GM12878 (cell line): ENCODE results near the gene PCCA. TPM values are rescaled to one million over a fixed set of nuclear protein-coding genes. Genes with fewer than 3 reads are reported as not detected.

Source experiments
- ATAC-seq: fragments of 200-7000 bp; cut with Tn5 transposase; 3 replicates; pipeline ENCODE4 v1.9.1; 2020; ENCODE audit warnings: mild to moderate bottlenecking, moderate library complexity
- BruUV-seq: library from RNA; stranded (reverse); fragments of 400-500 nt; replicated peaks from 2 replicates; lab custom pipeline; 2021; lab: Mats Ljungman, UMichigan
- CTCF ChIA-PET: fragments of 300-600 bp; sonication (Branson Sonifier 250); formaldehyde crosslinking; extraction: SDS; loops from one replicate; lab custom pipeline; 2021; ENCODE audit warnings: inconsistent platforms; lab: Yijun Ruan, JAX
- POLR2A ChIA-PET: fragments of 350-600 bp; formaldehyde crosslinking; extraction: SDS; loops from one replicate; lab custom pipeline; 2021; ENCODE audit warnings: inconsistent platforms; lab: Charles Lee
- RAD21 ChIA-PET: fragments of 300-600 bp; sonication (Branson Sonifier 250); formaldehyde crosslinking; loops from one replicate; lab custom pipeline; 2023; ENCODE audit warnings: antibody characterized with exemption; ENCODE audit not compliant: unreplicated experiment; lab: Charles Lee
- SMC1A ChIA-PET: fragments of 300-600 bp; sonication (Branson Sonifier 250); formaldehyde crosslinking; loops from one replicate; lab custom pipeline; 2023; ENCODE audit not compliant: unreplicated experiment, uncharacterized antibody; lab: Charles Lee
- DNase-seq: peaks from one replicate; pipeline ENCODE4 v3.0.0-alpha.2; 2011; ENCODE audit warnings: low read depth, low spot score
- FAIRE-seq: peaks from 3 replicates; lab custom pipeline; 2011; peaks lifted over from hg19 to GRCh38; lab: Jason Lieb, UNC
- H2AFZ ChIP-seq: 2 replicates; pipeline ENCODE4 v1.6.0; 2011; ENCODE audit warnings: low read depth, low read length, control low read depth; ENCODE audit not compliant: control insufficient read depth
- H3K27ac ChIP-seq: 2 replicates; pipeline ENCODE4 v1.5.1; 2011; ENCODE audit warnings: control low read depth; ENCODE audit not compliant: control insufficient read depth, insufficient read depth
- H3K27me3 ChIP-seq, 2 experiments: replicated peaks in 1 of 2; 2 replicates each; pipeline versions ENCODE4 v1.6.0 to v1.6.1; 2011; ENCODE audit warnings: low read length in 1 of 2; ENCODE audit not compliant: control insufficient read depth in 2 of 2, insufficient read depth in 2 of 2
- H3K36me3 ChIP-seq, 2 experiments: 2 replicates each; pipeline ENCODE4 v1.5.1; 2011; ENCODE audit warnings: low read length in 1 of 2; ENCODE audit not compliant: control insufficient read depth in 2 of 2, insufficient read depth in 2 of 2
- H3K4me1 ChIP-seq: 2 replicates; pipeline ENCODE4 v1.6.1; 2011; ENCODE audit warnings: mild to moderate bottlenecking, low read length, moderate library complexity, mixed read lengths; ENCODE audit not compliant: control insufficient read depth, insufficient read depth
- H3K4me2 ChIP-seq: 2 replicates; pipeline ENCODE4 v1.6.0; 2011; ENCODE audit warnings: control low read depth; ENCODE audit not compliant: control insufficient read depth, insufficient read depth
- H3K4me3 ChIP-seq: fragments of 200-600 bp; sonication (generic); 2 replicates; pipeline ENCODE4 v1.5.1; 2016
- H3K79me2 ChIP-seq: 2 replicates; pipeline ENCODE4 v1.6.0; 2011; ENCODE audit warnings: low read length; ENCODE audit not compliant: control insufficient read depth, insufficient read depth
- H3K9ac ChIP-seq: 2 replicates; pipeline ENCODE4 v1.8.0; 2011; ENCODE audit warnings: low read length, control low read depth, mixed read lengths; ENCODE audit not compliant: control insufficient read depth, insufficient read depth
- H3K9me3 ChIP-seq: replicated peaks from 3 replicates; pipeline ENCODE4 v1.5.1; 2011; ENCODE audit warnings: mild to moderate bottlenecking, low read length; ENCODE audit not compliant: control insufficient read depth, insufficient read depth
- H4K20me1 ChIP-seq: 2 replicates; pipeline ENCODE4 v1.6.0; 2011; ENCODE audit not compliant: control insufficient read depth, insufficient read depth
- ATF3 ChIP-seq: IDR thresholded peaks from 2 replicates; pipeline ENCODE4 v1.6.1; 2011; ENCODE audit warnings: low read depth, mild to moderate bottlenecking, low read length, moderate library complexity, borderline replicate concordance; ENCODE audit errors: extremely low read depth
- BACH1 ChIP-seq: fragments of 450-650 bp; IDR thresholded peaks from 2 replicates; pipeline ENCODE4 v1.6.1; 2017; ENCODE audit warnings: mild to moderate bottlenecking, borderline replicate concordance
- BCLAF1 ChIP-seq: fragments of 450-650 bp; IDR thresholded peaks from 2 replicates; pipeline ENCODE4 v1.6.1; 2017; ENCODE audit warnings: antibody characterized with exemption, mild to moderate bottlenecking, moderate library complexity
- BMI1 ChIP-seq: fragments of 450-650 bp; IDR thresholded peaks from 2 replicates; pipeline ENCODE4 v1.6.1; 2016; ENCODE audit warnings: mild to moderate bottlenecking, moderate library complexity, borderline replicate concordance
- CREB1 ChIP-seq: IDR thresholded peaks from 2 replicates; pipeline ENCODE4 v1.6.1; 2012; ENCODE audit warnings: low read depth, mild to moderate bottlenecking, inconsistent platforms
- ETV6 ChIP-seq, 2 experiments: fragments of 450-650 bp in 1 of 2; IDR thresholded peaks in 1 of 2; conservative IDR thresholded peaks in 1 of 2; 2 replicates each; pipeline ENCODE4 v1.6.1; 2014; ENCODE audit warnings: antibody characterized with exemption in 1 of 2, borderline replicate concordance in 1 of 2, low read depth in 1 of 2, mild to moderate bottlenecking in 1 of 2, moderate library complexity in 1 of 2
- FOS ChIP-seq: IDR thresholded peaks from 3 replicates; pipeline ENCODE4 v1.6.1; 2011; ENCODE audit warnings: borderline replicate concordance; ENCODE audit not compliant: insufficient read length; ENCODE audit errors: extremely low read depth
- GATAD2B ChIP-seq: fragments of 450-650 bp; conservative IDR thresholded peaks from 2 replicates; pipeline ENCODE4 v1.6.1; 2017; ENCODE audit warnings: low read depth, mild to moderate bottlenecking, moderate library complexity
- JUND ChIP-seq: IDR thresholded peaks from 2 replicates; pipeline ENCODE4 v1.6.1; 2012; ENCODE audit warnings: low read depth, mild to moderate bottlenecking, low read length, improper control_type of control experiment, moderate library complexity
- MYB ChIP-seq: fragments of 150-350 bp; IDR thresholded peaks from 2 replicates; pipeline ENCODE4 v1.6.1; 2014; ENCODE audit warnings: mild to moderate bottlenecking, low read depth, low read length, borderline replicate concordance
- NR2C2 ChIP-seq: IDR thresholded peaks from 2 replicates; pipeline ENCODE4 v1.6.1; 2011; ENCODE audit warnings: borderline replicate concordance, low read depth; ENCODE audit not compliant: control insufficient read depth, insufficient read length
- REST ChIP-seq: IDR thresholded peaks from 2 replicates; pipeline ENCODE4 v1.6.1; 2012; ENCODE audit warnings: mild to moderate bottlenecking, low read depth, low read length
- SP1 ChIP-seq: IDR thresholded peaks from one replicate; pipeline ENCODE4 v1.6.1; 2011; ENCODE audit warnings: low read depth, low read length
- STAT1 ChIP-seq: fragments of 450-650 bp; conservative IDR thresholded peaks from 2 replicates; pipeline ENCODE4 v1.6.1; 2014; ENCODE audit warnings: antibody characterized with exemption, mild to moderate bottlenecking
- SUZ12 ChIP-seq: fragments of 200-600 bp; sonication (generic); IDR thresholded peaks from one replicate; pipeline ENCODE4 v1.6.1; 2018; ENCODE audit warnings: antibody characterized with exemption, mild to moderate bottlenecking; ENCODE audit not compliant: unreplicated experiment
- WGBS: methylation state at CpG from one replicate; pipeline ENCODE4 v1.1.6; 2016; ENCODE audit warnings: low lambda C conversion rate; ENCODE audit not compliant: insufficient replicate concordance, insufficient coverage; ENCODE audit errors: missing lambda C conversion rate; 5-methylcytosine and 5-hydroxymethylcytosine counted together
- in situ Hi-C: fragments of 300-500 bp; cut with MboI; formaldehyde crosslinking; loops from 9 replicates; pipeline ENCODE4 v1.14.3; 2018; ENCODE audit warnings: mixed read lengths
- intact Hi-C: fragments of 100-400 bp; cut with micrococcal nuclease; formaldehyde crosslinking; loops from one replicate; pipeline ENCODE4 v1.14.2; 2022; ENCODE audit not compliant: unreplicated experiment
- polyA plus RNA-seq, 11 experiments: library from polyadenylated mRNA; depleted of rRNA in 4 of 11; unstranded in 6 of 11; stranded (reverse) in 5 of 11; fragments of >200 nt; fragmentation: Nextera tagmentation in 4 of 11; fragmentation: Illumina TruSeq in 1 of 11; extraction: Ambion mirVana in 4 of 11; extraction: Trizol in 1 of 11; gene quantifications; 1 replicate in 1 of 11; 2 replicates in 10 of 11; pipeline versions ENCODE4 v1.2.1 to v1.2.3, GENCODE V29; 2011 to 2016; ENCODE audit warnings: inconsistent platforms in 2 of 11, missing spikeins in 2 of 11, low read depth in 1 of 11
- total RNA-seq, 4 experiments: library from RNA; depleted of rRNA in 3 of 4; stranded (reverse); fragments of >200 nt in 3 of 4; fragmentation: Illumina TruSeq in 1 of 4; extraction: Trizol in 1 of 4; gene quantifications; 2 replicates each; pipeline versions ENCODE4 v1.2.1 to v1.2.3, GENCODE V29; 2013 to 2021

The PCCA gene
- total and polyA plus RNA-seq, 10 of the 15 experiments (the other 5 are each of a cell fraction or from before 2014, with no cell fraction given) = 5.9 to 18.2 (median 12.4) TPM

- TF ChIP-seq BCLAF1 (no peak), REST (no peak), SUZ12 (no peak), STAT1 (no peak)
Measured at GRCh38 chr13:100502446-100502845, 413.6 kb downstream of the PCCA start (continued).

- Histone ChIP-seq H3K27ac (no peak overlapping the region), H3K27me3 (no peaks in the 10 kb centered on the region), H2AFZ (no peak overlapping the region), H3K9ac (no peak overlapping the region), H3K4me2 (no peak overlapping the region), H3K4me3 (no peak overlapping the region), H3K36me3 (no peaks in the 10 kb centered on the region), H3K4me1 (peaks cover 11% of the 10 kb centered on the region), H4K20me1 (no peaks in the 10 kb centered on the region), H3K79me2 (no peaks in the 10 kb centered on the region), H3K9me3 (no peaks in the 10 kb centered on the region)
- BruUV-seq = no TSS peak
- RAD21 ChIA-PET = no interaction called here
- CTCF ChIA-PET = interaction anchor here (0.8 to 1.2 kb wide), 2 partner anchors 11 to 605 kb away, joined by 3 to 6 read pairs; no protein-coding TSS in a partner anchor
- POLR2A ChIA-PET = no interaction called here
- DNase-seq (no peak), ATAC-seq (no peak), FAIRE-seq (no peak)
- in situ Hi-C loops (no loop called here), intact Hi-C loops (no loop called here)
- 97% methylated on average over 3 of the region's 3 CpGs for WGBS
- SMC1A ChIA-PET = interaction anchor here (1.4 kb wide), 1 partner anchor 10 kb away, joined by 3 read pairs; no protein-coding TSS in a partner anchor
- TF ChIP-seq SP1 (no peak), MYB (no peak), BACH1 (no peak), FOS (no peak), ATF3 (no peak), JUND (no peak), NR2C2 (no peak), CREB1 (no peak), ETV6 (conservative IDR thresholded peaks at IDR 0.05 in 1 of 2, IDR thresholded peaks at IDR 0.05 in 1 of 2; ENCODE audit: borderline replicate concordance in 1 of 2, low read depth in 1 of 2) (no peak), GATAD2B (no peak), BMI1 (no peak)
Measured at GRCh38 chr13:100503622-100504021, 414.7 kb downstream of the PCCA start.
